GM23338 (cell line): ENCODE measurements around the gene CFAP100.

Source experiments
- CTCF ChIP-seq, 2 experiments: fragments of 200-600 bp in 1 of 2; sonication (generic) in 1 of 2; conservative IDR thresholded peaks; 2 replicates each; pipeline versions ENCODE4 v1.5.1 to v1.6.1; 2016 to 2017; ENCODE audit warnings: antibody characterized with exemption in 2 of 2, low read depth in 2 of 2, mild to moderate bottlenecking in 2 of 2, moderate library complexity in 1 of 2
- EZH2 ChIP-seq: fragments of 200-600 bp; sonication (generic); IDR thresholded peaks from one replicate; pipeline ENCODE4 v1.8.0; 2017; ENCODE audit warnings: antibody characterized with exemption, mild to moderate bottlenecking, low read depth; ENCODE audit not compliant: unreplicated experiment
- POLR2AphosphoS5 ChIP-seq: IDR thresholded peaks from 2 replicates; pipeline ENCODE4 v1.6.1; 2016; ENCODE audit warnings: antibody characterized with exemption, low read depth
- REST ChIP-seq: IDR thresholded peaks from one replicate; pipeline ENCODE4 v1.6.1; 2018; ENCODE audit warnings: antibody characterized with exemption; ENCODE audit not compliant: unreplicated experiment

- TF ChIP-seq POLR2AphosphoS5 (no peak), CTCF (conservative IDR thresholded peaks at IDR 0.05; ENCODE audit: low read depth in 2 of 2) (no peak), EZH2 (no peak), REST (no peak)
Observed at GRCh38 chr3:126391631-126392030, 3.1 kb upstream of the CFAP100 start.
